K562 (cell line): ENCODE measurements around the gene IZUMO4. TPM values are rescaled to one million over a fixed set of nuclear protein-coding genes. Genes with fewer than 3 reads are reported as not detected.

Experiments used
- CHCHD3 ChIP-seq: fragments of 250-450 bp; sonication (Bioruptor Pico); IDR thresholded peaks from 2 replicates; pipeline ENCODE4 v2.1.2; 2022; ENCODE audit warnings: mild to moderate bottlenecking
- HNRNPK ChIP-seq: fragments of 200-400 bp; formaldehyde crosslinking; IDR thresholded peaks from one replicate; pipeline ENCODE4 v1.6.1; 2018; ENCODE audit warnings: mild to moderate bottlenecking, low read depth, low read length; ENCODE audit not compliant: poor library complexity, severe bottlenecking
- NRF1 ChIP-seq, 2 experiments: fragments of 450-650 bp; IDR thresholded peaks in 1 of 2; conservative IDR thresholded peaks in 1 of 2; 2 replicates each; pipeline ENCODE4 v1.6.1; 2014; ENCODE audit warnings: mild to moderate bottlenecking in 2 of 2
- POLR2G ChIP-seq: fragments of 200-400 bp; formaldehyde crosslinking; IDR thresholded peaks from 2 replicates; pipeline ENCODE4 v1.6.1; 2017; ENCODE audit warnings: low read depth, mild to moderate bottlenecking, antibody characterized with exemption, low read length, moderate library complexity
- RB1 ChIP-seq: fragments of 450-650 bp; IDR thresholded peaks from 2 replicates; pipeline ENCODE4 v1.6.1; 2017; ENCODE audit warnings: low read depth, mild to moderate bottlenecking
- SMARCA5 ChIP-seq: fragments of 450-650 bp; IDR thresholded peaks from 2 replicates; pipeline ENCODE4 v1.6.1; 2016
- SMARCC2 ChIP-seq: fragments of 450-650 bp; IDR thresholded peaks from 2 replicates; pipeline ENCODE4 v1.6.1; 2017; ENCODE audit warnings: antibody characterized with exemption, moderate library complexity, mild to moderate bottlenecking, low read depth
- SREBF2 ChIP-seq: sonication (generic); formaldehyde crosslinking; IDR thresholded peaks from 2 replicates; pipeline ENCODE4 v1.4.0; 2020; ENCODE audit warnings: mild to moderate bottlenecking, missing genetic modification reagents
- STAT5B ChIP-seq: fragments of 250-450 bp; sonication (Bioruptor Pico); IDR thresholded peaks from 2 replicates; pipeline ENCODE4 v1.8.0; 2021; ENCODE audit warnings: mild to moderate bottlenecking, inconsistent platforms
- ZBTB7A ChIP-seq: IDR thresholded peaks from 2 replicates; pipeline ENCODE4 v1.6.1; 2011; ENCODE audit warnings: low read depth, mild to moderate bottlenecking, low read length, moderate library complexity, borderline replicate concordance; ENCODE audit not compliant: control insufficient read depth
- ZFX ChIP-seq: sonication (generic); formaldehyde crosslinking; IDR thresholded peaks from 2 replicates; pipeline ENCODE4 v1.8.0; 2022; ENCODE audit warnings: mild to moderate bottlenecking, missing genetic modification reagents, moderate library complexity
- ZNF75A ChIP-seq: fragments of 450-650 bp; formaldehyde crosslinking; IDR thresholded peaks from 2 replicates; pipeline ENCODE4 v1.4.0; 2020; ENCODE audit warnings: mild to moderate bottlenecking
- ZNF77 ChIP-seq: fragments of 250-450 bp; sonication (Bioruptor Pico); IDR thresholded peaks from 2 replicates; pipeline ENCODE4 v1.5.0; 2020
- ZNF830 ChIP-seq: fragments of 250-450 bp; sonication (Bioruptor Pico); IDR thresholded peaks from 2 replicates; pipeline ENCODE4 v1.5.0; 2021; ENCODE audit warnings: mild to moderate bottlenecking
- polyA plus RNA-seq, 8 experiments: library from polyadenylated mRNA; depleted of rRNA in 4 of 8; stranded (reverse) in 5 of 8; unstranded in 3 of 8; fragments of >200 nt; fragmentation: Nextera tagmentation in 2 of 8; fragmentation: Illumina TruSeq in 1 of 8; extraction: Ambion mirVana in 2 of 8; extraction: Trizol in 1 of 8; gene quantifications; 2 replicates each; pipeline versions ENCODE4 v1.2.1 to v1.2.3, GENCODE V29; 2011 to 2014; ENCODE audit warnings: inconsistent platforms in 1 of 8, missing spikeins in 1 of 8
- total RNA-seq, 7 experiments: library from RNA; depleted of rRNA in 6 of 7; stranded (reverse); fragments of >200 nt in 6 of 7; fragmentation: Illumina TruSeq in 2 of 7; extraction: Trizol in 2 of 7; gene quantifications; 2 replicates each; pipeline versions ENCODE4 v1.2.1 to v1.2.3, GENCODE V29; 2011 to 2021; ENCODE audit warnings: low replicate concordance in 1 of 7
- TF ChIP-seq, protein P1 (sequence below): fragments of 250-450 bp; sonication (Bioruptor Pico); IDR thresholded peaks from 2 replicates; pipeline ENCODE4 v1.8.0; 2021; ENCODE audit warnings: moderate library complexity, mild to moderate bottlenecking, inconsistent platforms
- TF ChIP-seq, protein P2 (sequence below): fragments of 250-450 bp; sonication (Bioruptor Pico); IDR thresholded peaks from 2 replicates; pipeline ENCODE4 v1.5.0; 2022; ENCODE audit warnings: mild to moderate bottlenecking
- TF ChIP-seq, protein P3 (sequence below), 2 experiments: fragments of 450-650 bp; conservative IDR thresholded peaks; 2 replicates each; pipeline ENCODE4 v1.6.1; 2017; ENCODE audit warnings: mild to moderate bottlenecking in 2 of 2, moderate library complexity in 2 of 2
- TF ChIP-seq, protein P4 (sequence below), 2 experiments: fragments of 450-650 bp in 1 of 2; sonication (generic) in 1 of 2; formaldehyde crosslinking in 1 of 2; IDR thresholded peaks in 1 of 2; conservative IDR thresholded peaks in 1 of 2; 2 replicates each; pipeline versions ENCODE4 v1.6.1 to v1.8.1; 2016 to 2023; ENCODE audit warnings: mild to moderate bottlenecking in 2 of 2, moderate library complexity in 2 of 2, inconsistent platforms in 1 of 2, missing genetic modification reagents in 1 of 2
- TF ChIP-seq, protein P5 (sequence below), 3 experiments: fragments of 200-800 bp in 1 of 3; sonication (Bioruptor generic) in 1 of 3; sonication (generic) in 1 of 3; formaldehyde crosslinking in 1 of 3; IDR thresholded peaks; 2 replicates each; pipeline versions ENCODE4 v1.6.1 to v1.8.0; 2016 to 2022; ENCODE audit warnings: mild to moderate bottlenecking in 2 of 3, missing compliant biosample characterization in 2 of 3, missing genetic modification characterization in 2 of 3, missing genetic modification reagents in 1 of 3

IZUMO4 gene
- total and polyA plus RNA-seq, 9 of the 15 experiments (the other 6 are each of a cell fraction or from before 2014, with no cell fraction given) = 0.07 to 3.9 (median 1.2) TPM

DNA sequence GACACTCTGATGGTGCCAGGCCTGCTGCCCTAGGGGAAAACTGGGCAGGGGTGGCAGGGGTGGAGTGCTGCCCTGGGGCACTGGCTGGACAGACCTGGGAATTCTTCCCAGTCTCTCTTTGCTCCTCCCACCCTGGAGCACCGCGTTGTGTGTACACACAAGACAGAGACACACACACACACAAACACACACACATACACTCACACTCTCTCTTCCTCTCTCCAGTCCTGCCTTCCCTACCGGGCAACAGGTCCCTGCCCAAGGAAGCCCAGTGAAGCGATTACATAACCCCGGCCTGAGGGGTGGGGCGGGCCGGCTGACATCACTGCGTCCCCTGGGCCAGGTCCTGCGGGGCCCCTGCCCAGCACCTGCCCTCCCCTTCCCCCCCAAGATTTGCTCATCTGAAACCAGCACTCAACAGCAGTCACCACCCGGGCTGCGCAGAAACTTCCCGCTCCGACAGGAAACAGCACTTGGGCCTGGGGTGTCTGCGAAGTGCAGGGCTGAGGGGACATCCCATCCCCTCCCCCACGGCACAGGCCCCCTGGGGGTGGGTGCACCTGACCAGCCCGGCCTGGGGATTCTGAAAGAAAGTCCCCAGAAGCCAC lies 46.9 kb upstream of the IZUMO4 start (continued):
- TF ChIP-seq, protein P1, sequence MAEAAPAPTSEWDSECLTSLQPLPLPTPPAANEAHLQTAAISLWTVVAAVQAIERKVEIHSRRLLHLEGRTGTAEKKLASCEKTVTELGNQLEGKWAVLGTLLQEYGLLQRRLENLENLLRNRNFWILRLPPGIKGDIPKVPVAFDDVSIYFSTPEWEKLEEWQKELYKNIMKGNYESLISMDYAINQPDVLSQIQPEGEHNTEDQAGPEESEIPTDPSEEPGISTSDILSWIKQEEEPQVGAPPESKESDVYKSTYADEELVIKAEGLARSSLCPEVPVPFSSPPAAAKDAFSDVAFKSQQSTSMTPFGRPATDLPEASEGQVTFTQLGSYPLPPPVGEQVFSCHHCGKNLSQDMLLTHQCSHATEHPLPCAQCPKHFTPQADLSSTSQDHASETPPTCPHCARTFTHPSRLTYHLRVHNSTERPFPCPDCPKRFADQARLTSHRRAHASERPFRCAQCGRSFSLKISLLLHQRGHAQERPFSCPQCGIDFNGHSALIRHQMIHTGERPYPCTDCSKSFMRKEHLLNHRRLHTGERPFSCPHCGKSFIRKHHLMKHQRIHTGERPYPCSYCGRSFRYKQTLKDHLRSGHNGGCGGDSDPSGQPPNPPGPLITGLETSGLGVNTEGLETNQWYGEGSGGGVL (CRISPR knock-in tag) = no peak
- TF ChIP-seq SMARCA5 = 0 out of 2 replicates have a peak, but pooled peaks have one; percentile 14
- peak; percentile 62 for TF ChIP-seq ZFX (CRISPR knock-in tag)
- TF ChIP-seq STAT5B (CRISPR knock-in tag) = no peak
- no peak for TF ChIP-seq ZNF75A (CRISPR knock-in tag)
- TF ChIP-seq, protein P2, sequence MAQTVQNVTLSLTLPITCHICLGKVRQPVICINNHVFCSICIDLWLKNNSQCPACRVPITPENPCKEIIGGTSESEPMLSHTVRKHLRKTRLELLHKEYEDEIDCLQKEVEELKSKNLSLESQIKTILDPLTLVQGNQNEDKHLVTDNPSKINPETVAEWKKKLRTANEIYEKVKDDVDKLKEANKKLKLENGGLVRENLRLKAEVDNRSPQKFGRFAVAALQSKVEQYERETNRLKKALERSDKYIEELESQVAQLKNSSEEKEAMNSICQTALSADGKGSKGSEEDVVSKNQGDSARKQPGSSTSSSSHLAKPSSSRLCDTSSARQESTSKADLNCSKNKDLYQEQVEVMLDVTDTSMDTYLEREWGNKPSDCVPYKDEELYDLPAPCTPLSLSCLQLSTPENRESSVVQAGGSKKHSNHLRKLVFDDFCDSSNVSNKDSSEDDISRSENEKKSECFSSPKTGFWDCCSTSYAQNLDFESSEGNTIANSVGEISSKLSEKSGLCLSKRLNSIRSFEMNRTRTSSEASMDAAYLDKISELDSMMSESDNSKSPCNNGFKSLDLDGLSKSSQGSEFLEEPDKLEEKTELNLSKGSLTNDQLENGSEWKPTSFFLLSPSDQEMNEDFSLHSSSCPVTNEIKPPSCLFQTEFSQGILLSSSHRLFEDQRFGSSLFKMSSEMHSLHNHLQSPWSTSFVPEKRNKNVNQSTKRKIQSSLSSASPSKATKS (CRISPR knock-in tag) = no peak
- TF ChIP-seq, protein P3, sequence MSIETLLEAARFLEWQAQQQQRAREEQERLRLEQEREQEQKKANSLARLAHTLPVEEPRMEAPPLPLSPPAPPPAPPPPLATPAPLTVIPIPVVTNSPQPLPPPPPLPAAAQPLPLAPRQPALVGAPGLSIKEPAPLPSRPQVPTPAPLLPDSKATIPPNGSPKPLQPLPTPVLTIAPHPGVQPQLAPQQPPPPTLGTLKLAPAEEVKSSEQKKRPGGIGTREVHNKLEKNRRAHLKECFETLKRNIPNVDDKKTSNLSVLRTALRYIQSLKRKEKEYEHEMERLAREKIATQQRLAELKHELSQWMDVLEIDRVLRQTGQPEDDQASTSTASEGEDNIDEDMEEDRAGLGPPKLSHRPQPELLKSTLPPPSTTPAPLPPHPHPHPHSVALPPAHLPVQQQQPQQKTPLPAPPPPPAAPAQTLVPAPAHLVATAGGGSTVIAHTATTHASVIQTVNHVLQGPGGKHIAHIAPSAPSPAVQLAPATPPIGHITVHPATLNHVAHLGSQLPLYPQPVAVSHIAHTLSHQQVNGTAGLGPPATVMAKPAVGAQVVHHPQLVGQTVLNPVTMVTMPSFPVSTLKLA (conservative IDR thresholded peaks at IDR 0.05) = peak; percentile 23 to 49; a peak in 2 of 4 replicates
- TF ChIP-seq NRF1 (conservative IDR thresholded peaks at IDR 0.05 in 1 of 2, IDR thresholded peaks at IDR 0.05 in 1 of 2) = peak; percentile 48 to 65
- TF ChIP-seq SREBF2 (CRISPR knock-in tag) = peak; percentile 30; the same call in 1 of the 2 replicates
- TF ChIP-seq ZNF77 (CRISPR knock-in tag) = no peak
- TF ChIP-seq HNRNPK = no peak
- peak; percentile 88 for TF ChIP-seq POLR2G
- peak; percentile 9; the same call in 1 of the 2 replicates for TF ChIP-seq RB1
- no peak for TF ChIP-seq ZNF830 (CRISPR knock-in tag)
- TF ChIP-seq, protein P4, sequence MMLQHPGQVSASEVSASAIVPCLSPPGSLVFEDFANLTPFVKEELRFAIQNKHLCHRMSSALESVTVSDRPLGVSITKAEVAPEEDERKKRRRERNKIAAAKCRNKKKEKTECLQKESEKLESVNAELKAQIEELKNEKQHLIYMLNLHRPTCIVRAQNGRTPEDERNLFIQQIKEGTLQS (IDR thresholded peaks at IDR 0.05) = peak; percentile 64
- TF ChIP-seq, protein P4 (CRISPR knock-in tag; conservative IDR thresholded peaks at IDR 0.05) = peak; percentile 60; the same call in 1 of the 2 replicates
- TF ChIP-seq ZBTB7A = peak; percentile 63; the same call in 1 of the 2 replicates
- no peak for TF ChIP-seq SMARCC2
- TF ChIP-seq, protein P5, sequence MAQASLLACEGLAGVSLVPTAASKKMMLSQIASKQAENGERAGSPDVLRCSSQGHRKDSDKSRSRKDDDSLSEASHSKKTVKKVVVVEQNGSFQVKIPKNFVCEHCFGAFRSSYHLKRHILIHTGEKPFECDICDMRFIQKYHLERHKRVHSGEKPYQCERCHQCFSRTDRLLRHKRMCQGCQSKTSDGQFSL (CRISPR knock-in tag; IDR thresholded peaks at IDR 0.05) = peak; percentile 29; the same call in 1 of the 2 replicates
- TF ChIP-seq, protein P5 (tag; IDR thresholded peaks at IDR 0.05) = peak in 1 of 2 experiments; percentile 19; a peak in 1 of 4 replicates
- TF ChIP-seq CHCHD3 (CRISPR knock-in tag) = no peak
